K562 (cell line): ENCODE data around the gene LAMB1. TPM values are rescaled to one million over a fixed set of nuclear protein-coding genes. Genes with fewer than 3 reads are reported as not detected.

ENCODE experiments used
- ATAC-seq: fragments of 200-7000 bp; cut with Tn5 transposase; 3 replicates; pipeline ENCODE4 v1.9.1; 2020; ENCODE audit warnings: moderate library complexity
- BruUV-seq: library from RNA; stranded (reverse); fragments of 400-500 nt; replicated peaks from 2 replicates; lab custom pipeline; 2021; lab: Mats Ljungman, UMichigan
- CTCF ChIA-PET: fragments of 300-600 bp; formaldehyde crosslinking; extraction: SDS; loops from one replicate; lab custom pipeline; 2021; ENCODE audit warnings: low intra/inter-chr PET ratio; lab: Yijun Ruan, JAX
- POLR2A ChIA-PET: fragments of 300-600, 350-650 bp; sonication (Branson Sonifier 250); formaldehyde crosslinking; extraction: SDS; loops from one replicate; lab custom pipeline; 2021; ENCODE audit warnings: antibody characterized with exemption, inconsistent platforms; lab: Yijun Ruan, JAX
- DNase-seq, 4 experiments: peaks; one replicate each; pipeline versions ENCODE4 v3.0.0 to v3.0.0-alpha.2; 2011 to 2018; ENCODE audit warnings: low spot score in 3 of 4, mixed read lengths in 3 of 4; ENCODE audit errors: extremely low read depth in 1 of 4
- FAIRE-seq: peaks from 2 replicates; lab custom pipeline; 2011; peaks lifted over from hg19 to GRCh38; lab: Jason Lieb, UNC
- H2AFZ ChIP-seq: 2 replicates; pipeline ENCODE4 v1.6.0; 2011; ENCODE audit warnings: low read depth, low read length, control low read depth, inconsistent platforms
- H3K27ac ChIP-seq: fragments of 200-600 bp; 3 replicates; pipeline ENCODE4 v1.8.0; 2011; ENCODE audit warnings: low read depth, mild to moderate bottlenecking, control low read depth, inconsistent platforms, low read length, moderate library complexity, mixed read lengths; ENCODE audit errors: extremely low read depth
- H3K27me3 ChIP-seq, 2 experiments: fragments of 300-600 bp in 1 of 2; 2 replicates in 1 of 2; 3 replicates in 1 of 2; pipeline versions ENCODE4 v1.6.0 to v1.8.0; 2011; ENCODE audit warnings: inconsistent platforms in 2 of 2, low read length in 2 of 2, mild to moderate bottlenecking in 1 of 2, mixed read lengths in 1 of 2, moderate library complexity in 1 of 2; ENCODE audit not compliant: control insufficient read depth in 2 of 2, insufficient read depth in 2 of 2
- H3K36me3 ChIP-seq: fragments of 300-600 bp; 3 replicates; pipeline ENCODE4 v1.8.0; 2011; ENCODE audit warnings: mild to moderate bottlenecking, low read length, inconsistent platforms; ENCODE audit not compliant: control insufficient read depth, insufficient read depth
- H3K4me1 ChIP-seq, 2 experiments: fragments of 200-600 bp in 1 of 2; replicated peaks in 1 of 2; 2 replicates in 1 of 2; 3 replicates in 1 of 2; pipeline versions ENCODE4 v1.5.1 to v1.8.0; 2011; ENCODE audit warnings: inconsistent platforms in 2 of 2, low read length in 2 of 2, mild to moderate bottlenecking in 1 of 2, mixed read lengths in 1 of 2, moderate library complexity in 1 of 2; ENCODE audit not compliant: control insufficient read depth in 2 of 2, insufficient read depth in 2 of 2
- H3K4me2 ChIP-seq: 2 replicates; pipeline ENCODE4 v1.6.1; 2011; ENCODE audit warnings: low read length, control low read depth, inconsistent platforms, mixed read lengths; ENCODE audit not compliant: insufficient read depth
- H3K4me3 ChIP-seq: fragments of 200-600 bp; sonication (generic), shearing (Covaris generic); 2 replicates; pipeline ENCODE4 v1.5.1; 2016; ENCODE audit warnings: control low read depth, inconsistent platforms
- H3K79me2 ChIP-seq: fragments of 200-600 bp; 3 replicates; pipeline ENCODE4 v1.8.0; 2011; ENCODE audit warnings: low read length, inconsistent platforms; ENCODE audit not compliant: control insufficient read depth, insufficient read depth
- H3K9ac ChIP-seq, 2 experiments: 2 replicates each; pipeline versions ENCODE4 v1.6.0 to v1.6.1; 2011; ENCODE audit warnings: low read depth in 2 of 2, low read length in 2 of 2, control low read depth in 1 of 2, inconsistent platforms in 1 of 2, mild to moderate bottlenecking in 1 of 2, mixed read lengths in 1 of 2; ENCODE audit not compliant: insufficient read depth in 1 of 2
- H3K9me1 ChIP-seq: one replicate; pipeline ENCODE4 v1.6.0; 2011; ENCODE audit warnings: inconsistent platforms, mild to moderate bottlenecking, low read length, moderate library complexity; ENCODE audit not compliant: control insufficient read depth, insufficient read depth
- H3K9me3 ChIP-seq: replicated peaks from 2 replicates; pipeline ENCODE4 v1.5.1; 2011; ENCODE audit warnings: low read depth, low read length, inconsistent platforms; ENCODE audit not compliant: control insufficient read depth, insufficient read depth
- H4K20me1 ChIP-seq: replicated peaks from 2 replicates; pipeline ENCODE4 v1.6.1; 2011; ENCODE audit warnings: low read length, inconsistent platforms, mixed read lengths; ENCODE audit not compliant: control insufficient read depth, insufficient read depth
- C11orf30 ChIP-seq: fragments of 450-650 bp; IDR thresholded peaks from 2 replicates; pipeline ENCODE4 v1.6.1; 2016; ENCODE audit warnings: low read depth, mild to moderate bottlenecking
- GABPB1 ChIP-seq: sonication (generic); formaldehyde crosslinking; IDR thresholded peaks from 2 replicates; pipeline ENCODE4 v1.8.0; 2022; ENCODE audit warnings: mild to moderate bottlenecking, missing genetic modification reagents
- HDGF ChIP-seq: fragments of 450-650 bp; IDR thresholded peaks from 2 replicates; pipeline ENCODE4 v1.6.1; 2016
- KAT8 ChIP-seq: fragments of 450-650 bp; IDR thresholded peaks from 2 replicates; pipeline ENCODE4 v1.6.1; 2016; ENCODE audit warnings: low read depth, mild to moderate bottlenecking
- MCM7 ChIP-seq, 2 experiments: fragments of 450-650 bp; IDR thresholded peaks; 2 replicates each; pipeline ENCODE4 v1.6.1; 2016 to 2018
- NFE2 ChIP-seq: IDR thresholded peaks from 2 replicates; pipeline ENCODE4 v1.6.1; 2014; ENCODE audit warnings: antibody characterized with exemption, low read depth
- RBM25 ChIP-seq: fragments of 200-400 bp; formaldehyde crosslinking; IDR thresholded peaks from 2 replicates; pipeline ENCODE4 v1.6.1; 2018; ENCODE audit warnings: low read length, low read depth, moderate library complexity; ENCODE audit not compliant: severe bottlenecking
- SAFB ChIP-seq: fragments of 200-400 bp; formaldehyde crosslinking; IDR thresholded peaks from 2 replicates; pipeline ENCODE4 v1.6.1; 2017; ENCODE audit warnings: low read depth, low read length, borderline replicate concordance
- ZBTB1 ChIP-seq: sonication (generic); formaldehyde crosslinking; IDR thresholded peaks from 2 replicates; pipeline ENCODE4 v1.8.1; 2023; ENCODE audit warnings: missing genetic modification reagents, low read depth, mild to moderate bottlenecking, borderline replicate concordance
- ZKSCAN8 ChIP-seq: fragments of 200-800 bp; sonication (Bioruptor generic); IDR thresholded peaks from 2 replicates; pipeline ENCODE4 v1.6.1; 2016; ENCODE audit warnings: missing genetic modification characterization, missing compliant biosample characterization
- ZNF3 ChIP-seq: fragments of 250-450 bp; sonication (Bioruptor Pico); IDR thresholded peaks from 2 replicates; pipeline ENCODE4 v1.5.0; 2021; ENCODE audit warnings: mild to moderate bottlenecking, moderate library complexity
- ZNF316 ChIP-seq: fragments of 450-650 bp; IDR thresholded peaks from 2 replicates; pipeline ENCODE4 v1.6.1; 2016
- WGBS: fragments of 100-300 bp; shearing (Covaris generic); methylation state at CpG from one replicate; pipeline ENCODE4 v1.1.6; 2016; ENCODE audit warnings: low coverage, mixed read lengths; ENCODE audit not compliant: insufficient coverage; ENCODE audit errors: missing lambda C conversion rate; 5-methylcytosine and 5-hydroxymethylcytosine counted together
- in situ Hi-C: fragments of 300-500 bp; cut with MboI; formaldehyde crosslinking; loops from 4 replicates; pipeline ENCODE4 v1.15.0; 2018; ENCODE audit warnings: inconsistent platforms, mixed read lengths
- intact Hi-C: fragments of 100-400 bp; cut with micrococcal nuclease; formaldehyde crosslinking; loops from 2 replicates; pipeline ENCODE4 v1.14.2; 2022
- polyA plus RNA-seq, 8 experiments: library from polyadenylated mRNA; depleted of rRNA in 4 of 8; stranded (reverse) in 5 of 8; unstranded in 3 of 8; fragments of >200 nt; fragmentation: Nextera tagmentation in 2 of 8; fragmentation: Illumina TruSeq in 1 of 8; extraction: Ambion mirVana in 2 of 8; extraction: Trizol in 1 of 8; gene quantifications; 2 replicates each; pipeline versions ENCODE4 v1.2.1 to v1.2.3, GENCODE V29; 2011 to 2014; ENCODE audit warnings: inconsistent platforms in 1 of 8, missing spikeins in 1 of 8
- total RNA-seq, 7 experiments: library from RNA; depleted of rRNA in 6 of 7; stranded (reverse); fragments of >200 nt in 6 of 7; fragmentation: Illumina TruSeq in 2 of 7; extraction: Trizol in 2 of 7; gene quantifications; 2 replicates each; pipeline versions ENCODE4 v1.2.1 to v1.2.3, GENCODE V29; 2011 to 2021; ENCODE audit warnings: low replicate concordance in 1 of 7
- TF ChIP-seq, protein P1 (sequence below): fragments of 450-650 bp; formaldehyde crosslinking; conservative IDR thresholded peaks from 2 replicates; pipeline ENCODE4 v1.4.0; 2022; ENCODE audit warnings: mild to moderate bottlenecking, missing genetic modification characterization
- TF ChIP-seq, protein P2 (sequence below): fragments of 250-450 bp; sonication (Bioruptor Pico); IDR thresholded peaks from 2 replicates; pipeline ENCODE4 v1.5.0; 2020; ENCODE audit warnings: mild to moderate bottlenecking, borderline replicate concordance

The LAMB1 gene
- total and polyA plus RNA-seq, 9 of the 15 experiments (the other 6 are each of a cell fraction or from before 2014, with no cell fraction given), result 6.0 to 17.7 (median 12.3) TPM

DNA sequence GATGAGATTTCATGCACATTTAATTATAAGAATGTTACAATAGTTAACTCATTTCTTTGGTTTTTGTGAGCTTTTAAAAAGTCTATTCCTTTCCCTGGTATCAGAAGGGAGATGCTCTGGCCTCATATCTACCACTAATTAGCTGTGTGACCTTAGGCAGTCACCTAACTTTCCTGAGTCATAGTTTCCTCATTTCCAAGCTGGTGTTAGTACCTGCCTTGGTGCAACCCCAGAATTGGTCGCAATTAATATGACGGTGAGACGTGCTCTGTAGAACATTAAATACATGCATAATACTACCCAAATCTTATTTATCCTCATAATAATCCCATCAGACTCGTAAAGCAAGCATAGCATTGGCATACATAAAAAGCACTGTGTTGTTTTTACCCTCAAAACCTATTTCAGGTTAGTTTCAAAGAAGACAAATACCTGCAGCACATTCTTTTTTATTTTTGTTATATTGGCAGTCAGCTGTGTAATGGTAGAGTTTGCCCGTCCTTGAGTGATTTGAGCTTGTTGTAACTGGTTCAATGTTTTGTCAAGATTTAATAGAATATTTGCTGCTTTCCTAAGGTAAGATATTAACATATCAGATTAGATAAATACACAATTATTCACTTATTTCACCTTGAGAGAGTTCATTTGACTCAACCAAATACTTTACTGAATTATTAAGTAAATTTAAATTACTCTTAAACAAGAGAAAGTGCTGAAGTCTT lies 31.0 kb upstream of the LAMB1 start:
- POLR2A ChIA-PET, result interaction anchor here (0.7 to 2.2 kb wide), 5 partner anchors 9 to 61 kb away, joined by 3 to 6 read pairs (median 4); no protein-coding TSS in a partner anchor
- H3K4me1 ChIP-seq, result peaks cover 6 to 12% of the 10 kb centered on the region in 2 experiments; a peak in 4 of 5 replicates

More for the DNA sequence above, 31.0 kb upstream of the LAMB1 start:
- Histone ChIP-seq H3K27me3 (no peaks in the 10 kb centered on the region), H4K20me1 (no peaks in the 10 kb centered on the region), H3K27ac (no peak overlapping the region; the same call in 2 of the 3 replicates), H3K9me3 (no peaks in the 10 kb centered on the region), H3K79me2 (no peaks in the 10 kb centered on the region), H3K9me1 (no peaks in the 10 kb centered on the region), H3K36me3 (no peaks in the 10 kb centered on the region), H3K4me2 (no peak overlapping the region), H3K9ac (no peak overlapping the region), H2AFZ (peak overlapping the region; percentile 18; the same call in 1 of the 2 replicates), H3K4me3 (no peak overlapping the region)
- in situ Hi-C loops (no loop called here), intact Hi-C loops (loop anchor here (2.0 kb wide), 1 partner anchor 25 kb away; no protein-coding TSS in a partner anchor)
- TF ChIP-seq ZNF316, result peak; percentile 55; the same call in 1 of the 2 replicates
- TF ChIP-seq KAT8, result no peak
- TF ChIP-seq, protein P1, sequence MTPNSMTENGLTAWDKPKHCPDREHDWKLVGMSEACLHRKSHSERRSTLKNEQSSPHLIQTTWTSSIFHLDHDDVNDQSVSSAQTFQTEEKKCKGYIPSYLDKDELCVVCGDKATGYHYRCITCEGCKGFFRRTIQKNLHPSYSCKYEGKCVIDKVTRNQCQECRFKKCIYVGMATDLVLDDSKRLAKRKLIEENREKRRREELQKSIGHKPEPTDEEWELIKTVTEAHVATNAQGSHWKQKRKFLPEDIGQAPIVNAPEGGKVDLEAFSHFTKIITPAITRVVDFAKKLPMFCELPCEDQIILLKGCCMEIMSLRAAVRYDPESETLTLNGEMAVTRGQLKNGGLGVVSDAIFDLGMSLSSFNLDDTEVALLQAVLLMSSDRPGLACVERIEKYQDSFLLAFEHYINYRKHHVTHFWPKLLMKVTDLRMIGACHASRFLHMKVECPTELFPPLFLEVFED (CRISPR knock-in tag), result no peak
- TF ChIP-seq ZKSCAN8 (CRISPR knock-in tag), result no peak
- TF ChIP-seq HDGF, result no peak
- TF ChIP-seq ZNF3 (CRISPR knock-in tag), result no peak
- no peak for TF ChIP-seq ZBTB1 (CRISPR knock-in tag)
- TF ChIP-seq GABPB1 (CRISPR knock-in tag), result no peak
- TF ChIP-seq, protein P2, sequence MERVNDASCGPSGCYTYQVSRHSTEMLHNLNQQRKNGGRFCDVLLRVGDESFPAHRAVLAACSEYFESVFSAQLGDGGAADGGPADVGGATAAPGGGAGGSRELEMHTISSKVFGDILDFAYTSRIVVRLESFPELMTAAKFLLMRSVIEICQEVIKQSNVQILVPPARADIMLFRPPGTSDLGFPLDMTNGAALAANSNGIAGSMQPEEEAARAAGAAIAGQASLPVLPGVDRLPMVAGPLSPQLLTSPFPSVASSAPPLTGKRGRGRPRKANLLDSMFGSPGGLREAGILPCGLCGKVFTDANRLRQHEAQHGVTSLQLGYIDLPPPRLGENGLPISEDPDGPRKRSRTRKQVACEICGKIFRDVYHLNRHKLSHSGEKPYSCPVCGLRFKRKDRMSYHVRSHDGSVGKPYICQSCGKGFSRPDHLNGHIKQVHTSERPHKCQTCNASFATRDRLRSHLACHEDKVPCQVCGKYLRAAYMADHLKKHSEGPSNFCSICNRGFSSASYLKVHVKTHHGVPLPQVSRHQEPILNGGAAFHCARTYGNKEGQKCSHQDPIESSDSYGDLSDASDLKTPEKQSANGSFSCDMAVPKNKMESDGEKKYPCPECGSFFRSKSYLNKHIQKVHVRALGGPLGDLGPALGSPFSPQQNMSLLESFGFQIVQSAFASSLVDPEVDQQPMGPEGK (CRISPR knock-in tag), result no peak
- no peak for TF ChIP-seq RBM25
- peak; percentile 9; the same call in 1 of the 2 replicates for TF ChIP-seq C11orf30
- peak; percentile 26; the same call in 1 of the 2 replicates for TF ChIP-seq NFE2
- no peak for TF ChIP-seq SAFB
- no peak for TF ChIP-seq MCM7 (IDR thresholded peaks at IDR 0.05)
- no TSS peak for BruUV-seq
- CTCF ChIA-PET, result interaction anchor here (0.5 kb wide), 1 partner anchor 554 kb away, joined by 3 read pairs; no protein-coding TSS in a partner anchor
- no peak for ATAC-seq
- WGBS, result 50% methylated on average over 5 of the region's 5 CpGs
- FAIRE-seq, result no peak
- DNase-seq, result no peak
